ENCODE results near the gene ZMAT2. TPM values are rescaled to one million over a fixed set of nuclear protein-coding genes. Genes with fewer than 3 reads are reported as not detected.

Gene ZMAT2
- total and polyA plus RNA-seq, 3 experiments from 2014 or later: 71.2 to 81.7 (median 75.2) TPM

DNA sequence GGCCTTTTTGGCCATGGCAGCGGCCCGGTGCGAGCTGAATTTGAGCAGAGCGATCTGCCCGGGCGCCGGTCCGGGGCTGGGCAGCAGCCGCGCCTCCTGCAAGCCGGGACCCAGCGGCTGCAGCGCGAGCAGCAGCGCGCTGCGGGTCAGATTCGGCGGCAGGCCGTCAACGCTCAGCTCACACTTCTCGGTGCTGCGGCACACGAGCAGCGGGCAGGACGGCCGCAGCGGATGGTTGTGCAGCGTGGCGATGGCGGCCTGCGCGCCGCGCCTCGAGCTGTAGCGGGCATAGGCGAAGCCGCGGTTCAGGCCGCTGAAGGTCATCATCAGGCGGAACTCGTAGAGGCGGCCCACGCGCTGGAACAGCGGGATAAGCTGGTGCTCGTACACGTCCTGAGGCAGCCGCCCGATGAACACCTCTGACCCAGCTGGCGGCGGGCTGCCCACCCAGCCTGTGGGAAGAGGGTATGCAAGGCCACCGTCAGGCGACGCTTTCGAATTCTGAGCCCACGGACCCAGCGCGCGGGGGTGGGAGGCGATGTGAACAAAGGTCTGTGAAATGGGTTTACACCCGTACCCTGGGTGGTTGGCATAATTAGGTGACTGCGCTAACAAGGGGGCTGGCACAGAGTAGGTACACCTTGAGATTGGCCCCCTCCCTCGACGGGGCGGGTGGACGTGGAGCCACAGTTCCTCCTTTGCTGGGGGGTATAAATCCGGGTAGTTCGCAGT is 27.6 kb upstream of the ZMAT2 start:
- Mint-ChIP-seq H3K4me1 (peaks cover 5 to 10% (median 7%) of the 10 kb centered on the region in 3 donors), H3K36me3 (peaks cover 14 to 89% (median 18%) of the 10 kb centered on the region in 3 donors), H3K9me3 (no peaks in the 10 kb centered on the region), H3K4me3 (no peak overlapping the region), H3K27ac (peak overlapping the region in 1 of 8 donors; percentile 75), H3K27me3 (peaks cover 0 to 2% of the 10 kb centered on the region in 2 donors)
- ChIA-PET POLR2A (interaction anchor here (1.2 kb wide), 1 partner anchor 25 kb away, joined by 5 read pairs; the partner anchor contains the start of genes IK and NDUFA2), CTCF (no interaction called here)
- Histone ChIP-seq H3K36me3 (ENCODE audit: insufficient read depth, low read length) (peaks cover 46% of the 10 kb centered on the region), H3K9me3 (ENCODE audit: low read length) (no peaks in the 10 kb centered on the region), H3K27me3 (ENCODE audit: insufficient read depth, low read length, poor library complexity, severe bottlenecking) (no peaks in the 10 kb centered on the region), H3K27ac (ENCODE audit: low read depth, low read length) (no peak overlapping the region), H3K4me1 (ENCODE audit: insufficient read depth, low read length) (no peaks in the 10 kb centered on the region), H3K4me3 (ENCODE audit: low read length) (no peak overlapping the region)
- DNase-seq: peak in 1 of 5 donors; percentile 51

DNA sequence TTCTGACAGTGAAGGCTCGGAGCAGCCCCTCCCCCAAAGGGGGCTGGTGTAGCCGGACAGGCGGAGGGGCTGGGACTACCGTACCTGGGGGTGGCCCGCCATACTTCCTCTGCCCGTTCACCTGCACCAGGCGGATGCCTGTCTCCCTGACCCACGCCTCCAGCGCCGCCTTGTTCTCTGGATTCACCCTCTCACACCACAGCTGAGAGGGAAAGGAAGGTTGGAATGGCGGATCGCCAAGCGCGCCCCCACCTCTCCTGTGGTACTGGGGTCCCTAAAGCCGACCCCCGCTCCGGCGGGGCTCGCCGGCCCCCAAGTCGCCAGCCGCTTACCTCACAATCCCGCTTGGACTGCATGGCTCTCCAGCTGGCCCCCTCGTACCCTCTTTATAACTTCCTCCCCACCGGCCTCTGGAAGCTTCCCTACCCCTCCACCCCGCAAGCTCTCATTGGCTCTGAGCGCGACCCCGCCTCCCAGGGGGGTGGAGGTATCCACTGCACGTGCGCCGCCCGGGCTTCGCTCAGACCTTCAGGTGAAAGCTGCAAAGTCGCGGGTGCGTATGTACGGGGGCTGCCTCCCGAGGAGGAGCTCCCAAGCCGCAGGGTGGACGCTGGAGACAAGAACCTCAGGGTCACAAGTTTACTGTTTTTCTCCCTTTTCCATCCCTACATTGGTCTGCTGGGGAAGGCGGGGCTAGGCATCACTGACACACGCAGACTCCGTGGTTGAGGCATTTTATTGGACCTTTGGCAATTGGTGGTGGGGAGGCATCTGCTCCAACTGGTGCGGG is 26.9 kb upstream of the ZMAT2 start, which contains the start of gene DND1:
TSS of gene DND1 (minus strand) at position 390 of the 790 bp plus-strand sequence. CDS start at position 356, 34 bp downstream.
- H3K4me3 Mint-ChIP-seq: peak within 1 kb of the TSS in 1 of 7 donors; percentile 20
- no peaks in the 10 kb centered on the region for H3K9me3 ChIP-seq (ENCODE audit: low read length)
- ChIA-PET CTCF (no interaction called here), POLR2A (interaction anchor here (1.2 kb wide), 1 partner anchor 26 kb away, joined by 5 read pairs; the partner anchor contains the start of genes IK and NDUFA2)
- peaks cover 0 to 4% (median 2%) of the 10 kb centered on the region in 3 donors for H3K4me1 Mint-ChIP-seq
- peak within 1 kb of the TSS in 4 of 8 donors; percentile 17 to 86 (median 61) for H3K27ac Mint-ChIP-seq
- H3K4me1 ChIP-seq (ENCODE audit: insufficient read depth, low read length): no peaks in the 10 kb centered on the region
- peaks cover 42% of the 10 kb centered on the region for H3K36me3 ChIP-seq (ENCODE audit: insufficient read depth, low read length)
- no peak within 1 kb of the TSS for H3K4me3 ChIP-seq (ENCODE audit: low read length)
- H3K27ac ChIP-seq (ENCODE audit: low read depth, low read length): no peak within 1 kb of the TSS
- no peaks in the 10 kb centered on the region for H3K9me3 Mint-ChIP-seq
- DNase-seq: no peak
- H3K27me3 Mint-ChIP-seq: peaks cover 0 to 2% of the 10 kb centered on the region in 2 donors
- peaks cover 14 to 89% (median 18%) of the 10 kb centered on the region in 3 donors for H3K36me3 Mint-ChIP-seq
- no peaks in the 10 kb centered on the region for H3K27me3 ChIP-seq (ENCODE audit: insufficient read depth, low read length, poor library complexity, severe bottlenecking)

DNA sequence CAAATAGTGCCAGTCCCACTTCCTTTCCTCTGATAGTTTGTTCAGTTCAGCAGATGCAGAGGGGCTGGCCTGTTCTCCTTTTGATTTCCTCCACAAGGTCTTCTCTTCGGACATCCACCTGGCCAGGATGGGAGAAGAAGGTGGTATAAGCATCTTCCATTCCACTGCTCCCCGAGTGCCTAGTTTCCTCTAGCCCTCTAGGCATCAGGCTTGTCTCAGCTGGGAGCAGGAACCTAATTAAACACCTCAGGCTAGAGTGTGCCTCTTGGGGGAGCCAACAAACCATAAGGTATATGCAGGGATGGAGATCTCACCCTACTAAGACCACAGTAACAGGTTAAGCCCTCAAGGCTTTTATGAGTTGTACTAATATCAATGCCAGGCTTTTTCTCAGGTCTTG is 26.0 kb upstream of the ZMAT2 start:
- Histone ChIP-seq H3K27me3 (ENCODE audit: insufficient read depth, low read length, poor library complexity, severe bottlenecking) (no peaks in the 10 kb centered on the region), H3K4me3 (ENCODE audit: low read length) (no peak overlapping the region), H3K4me1 (ENCODE audit: insufficient read depth, low read length) (no peaks in the 10 kb centered on the region), H3K27ac (ENCODE audit: low read depth, low read length) (no peak overlapping the region), H3K36me3 (ENCODE audit: insufficient read depth, low read length) (peaks cover 37% of the 10 kb centered on the region), H3K9me3 (ENCODE audit: low read length) (no peaks in the 10 kb centered on the region)
- DNase-seq: no peak
- H3K4me1 Mint-ChIP-seq: peaks cover 0 to 2% (median 0%) of the 10 kb centered on the region in 3 donors
- ChIA-PET POLR2A (interaction anchor here (0.5 kb wide), 1 partner anchor 25 kb away, joined by 4 read pairs; no protein-coding TSS in a partner anchor), CTCF (interaction anchor here (0.9 to 1.5 kb wide), 2 partner anchors 22 to 26 kb away, joined by 3 to 5 read pairs; partner anchors contain the start of gene IK)
- H3K4me3 Mint-ChIP-seq: peak overlapping the region in 1 of 7 donors; percentile 20
- no peaks in the 10 kb centered on the region for H3K9me3 Mint-ChIP-seq
- H3K27ac Mint-ChIP-seq: peak overlapping the region in 3 of 8 donors; percentile 17 to 86 (median 47)
- peaks cover 0 to 2% of the 10 kb centered on the region in 2 donors for H3K27me3 Mint-ChIP-seq
- peaks cover 14 to 87% (median 18%) of the 10 kb centered on the region in 3 donors for H3K36me3 Mint-ChIP-seq

DNA sequence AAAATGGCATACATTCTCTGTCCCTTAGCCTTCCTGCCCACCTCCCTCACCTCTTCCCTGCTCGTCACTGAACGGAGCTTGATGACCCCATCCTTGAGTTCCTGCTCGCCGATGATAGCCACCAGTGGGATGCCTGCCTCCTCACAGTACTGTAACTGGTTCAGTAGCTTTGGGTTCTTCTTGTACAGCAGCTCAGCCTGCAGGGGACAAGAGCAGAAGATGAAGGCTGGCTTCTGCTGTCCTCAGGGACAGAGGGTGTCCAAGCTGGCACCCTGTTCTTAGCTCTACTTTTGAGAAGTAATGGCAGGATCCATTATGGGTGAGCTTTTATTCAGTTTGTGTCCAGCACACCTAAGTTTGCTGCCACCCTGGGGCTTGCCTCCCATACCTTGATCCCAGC is 25.6 kb upstream of the ZMAT2 start:
- Mint-ChIP-seq H3K4me3 (no peak overlapping the region), H3K27ac (peak overlapping the region in 3 of 8 donors; percentile 42 to 80 (median 72)), H3K4me1 (peaks cover 0 to 2% (median 0%) of the 10 kb centered on the region in 3 donors), H3K27me3 (peaks cover 0 to 2% of the 10 kb centered on the region in 2 donors), H3K36me3 (peaks cover 14 to 87% (median 18%) of the 10 kb centered on the region in 3 donors), H3K9me3 (no peaks in the 10 kb centered on the region)
- H3K36me3 ChIP-seq (ENCODE audit: insufficient read depth, low read length): peaks cover 40% of the 10 kb centered on the region
- H3K9me3 ChIP-seq (ENCODE audit: low read length): no peaks in the 10 kb centered on the region
- no peaks in the 10 kb centered on the region for H3K4me1 ChIP-seq (ENCODE audit: insufficient read depth, low read length)
- H3K4me3 ChIP-seq (ENCODE audit: low read length): no peak overlapping the region
- POLR2A ChIA-PET: interaction anchor here (0.5 to 0.7 kb wide), 2 partner anchors 11 to 26 kb away, joined by 3 to 4 read pairs; no protein-coding TSS in a partner anchor
- no peak for DNase-seq
- CTCF ChIA-PET: interaction anchor here (0.7 to 1.5 kb wide), 4 partner anchors 19 to 124 kb away, joined by 3 to 5 read pairs (median 3); partner anchors contain the start of gene IK
- no peaks in the 10 kb centered on the region for H3K27me3 ChIP-seq (ENCODE audit: insufficient read depth, low read length, poor library complexity, severe bottlenecking)
- no peak overlapping the region for H3K27ac ChIP-seq (ENCODE audit: low read depth, low read length)

DNA sequence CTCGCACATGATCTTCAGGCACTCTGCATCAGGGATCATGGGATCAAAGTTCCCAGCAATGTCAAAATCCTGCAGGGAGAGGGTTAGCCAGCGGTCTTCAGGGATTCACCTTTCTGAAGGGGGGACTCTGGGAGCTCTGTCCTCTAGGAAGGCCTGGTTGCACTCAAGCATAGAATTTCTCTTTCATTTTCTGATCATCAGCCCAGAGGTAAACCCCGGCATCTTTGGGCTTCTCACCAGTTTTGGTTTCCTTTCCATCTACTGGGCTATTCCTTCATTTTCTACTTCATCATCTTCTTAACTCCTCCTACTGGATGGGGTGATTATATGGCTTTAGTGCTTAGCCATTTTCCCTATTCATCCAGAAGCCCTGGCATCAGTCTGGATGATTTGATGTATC is 22.3 kb upstream of the ZMAT2 start:
- H3K9me3 ChIP-seq (ENCODE audit: low read length): no peaks in the 10 kb centered on the region
- peaks cover 55% of the 10 kb centered on the region for H3K36me3 ChIP-seq (ENCODE audit: insufficient read depth, low read length)
- H3K9me3 Mint-ChIP-seq: no peaks in the 10 kb centered on the region
- ChIA-PET POLR2A (no interaction called here), CTCF (no interaction called here)
- H3K27ac ChIP-seq (ENCODE audit: low read depth, low read length): no peak overlapping the region
- peaks cover 13 to 90% (median 20%) of the 10 kb centered on the region in 3 donors for H3K36me3 Mint-ChIP-seq
- no peak for DNase-seq
- H3K27ac Mint-ChIP-seq: peak overlapping the region in 1 of 8 donors; percentile 74
- no peaks in the 10 kb centered on the region for H3K4me1 ChIP-seq (ENCODE audit: insufficient read depth, low read length)
- H3K4me3 Mint-ChIP-seq: no peak overlapping the region
- no peaks in the 10 kb centered on the region for H3K27me3 ChIP-seq (ENCODE audit: insufficient read depth, low read length, poor library complexity, severe bottlenecking)
- peaks cover 0 to 2% of the 10 kb centered on the region in 2 donors for H3K27me3 Mint-ChIP-seq
- no peak overlapping the region for H3K4me3 ChIP-seq (ENCODE audit: low read length)
- peaks cover under 1 to 4% (median 2%) of the 10 kb centered on the region in 3 donors for H3K4me1 Mint-ChIP-seq

DNA sequence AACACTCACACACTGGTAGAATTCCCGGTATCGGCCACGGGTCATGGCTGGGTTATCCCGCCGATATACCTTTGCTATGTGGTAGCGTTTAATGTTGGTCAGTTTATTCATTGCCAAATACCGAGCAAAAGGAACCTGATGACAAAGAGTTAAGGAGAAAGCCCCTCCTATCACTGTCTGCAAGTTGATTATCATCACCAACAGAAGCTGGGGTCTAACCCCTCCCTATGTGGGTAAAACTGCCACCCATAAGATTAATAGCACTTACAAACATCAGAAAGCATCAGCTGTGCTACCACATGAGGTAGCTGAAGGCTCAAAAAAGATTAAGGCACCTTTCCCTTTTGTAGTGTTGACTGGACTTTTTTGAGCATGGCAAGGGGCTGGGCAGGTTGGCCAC is 21.3 kb upstream of the ZMAT2 start:
- Mint-ChIP-seq H3K36me3 (peaks cover 15 to 87% (median 16%) of the 10 kb centered on the region in 3 donors), H3K9me3 (no peaks in the 10 kb centered on the region)
- POLR2A ChIA-PET: no interaction called here

DNA sequence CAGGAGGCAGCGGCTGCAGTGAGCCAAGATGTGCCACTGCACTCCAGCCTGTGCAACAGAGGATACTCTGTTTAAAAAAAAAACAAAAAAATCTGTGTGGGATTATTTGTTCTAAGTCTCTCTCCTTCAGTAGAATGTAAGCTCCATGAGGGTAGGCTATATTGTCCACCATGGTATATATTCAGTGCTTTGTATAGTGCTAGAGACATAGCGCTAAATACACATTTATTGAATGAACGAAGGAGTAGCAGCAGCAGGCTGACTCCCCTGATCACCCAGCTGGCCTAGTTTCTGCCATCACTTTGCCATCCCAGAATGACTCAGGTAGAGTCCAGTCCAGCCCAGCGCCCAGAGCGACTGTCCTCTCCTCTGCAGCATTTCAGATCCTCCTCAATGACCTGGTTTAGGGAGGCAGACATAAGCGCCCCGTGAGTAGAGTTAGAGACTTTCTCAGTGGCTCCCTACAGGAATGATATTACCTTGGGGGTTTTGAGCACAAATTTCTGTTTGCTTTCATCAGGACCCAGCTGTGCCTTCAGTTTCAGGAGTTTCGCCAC is 9.8 kb upstream of the ZMAT2 start:
- Mint-ChIP-seq H3K4me1 (peaks cover 37 to 56% (median 52%) of the 10 kb centered on the region in 3 donors), H3K9me3 (no peaks in the 10 kb centered on the region), H3K27me3 (no peaks in the 10 kb centered on the region), H3K36me3 (peaks cover 5 to 62% (median 7%) of the 10 kb centered on the region in 3 donors), H3K27ac (peak overlapping the region; percentile 89 to 100 (median 98)), H3K4me3 (peak overlapping the region; percentile 94 to 100 (median 99))
- Histone ChIP-seq H3K4me3 (ENCODE audit: low read length) (peak overlapping the region; percentile 89), H3K9me3 (ENCODE audit: low read length) (no peaks in the 10 kb centered on the region), H3K27ac (ENCODE audit: low read depth, low read length) (peak overlapping the region; percentile 79), H3K27me3 (ENCODE audit: insufficient read depth, low read length, poor library complexity, severe bottlenecking) (no peaks in the 10 kb centered on the region), H3K36me3 (ENCODE audit: insufficient read depth, low read length) (peaks cover 16% of the 10 kb centered on the region), H3K4me1 (ENCODE audit: insufficient read depth, low read length) (peaks cover 30% of the 10 kb centered on the region)
- DNase-seq: no peak
- ChIA-PET CTCF (interaction anchor here (0.9 to 1.6 kb wide), 9 partner anchors 9 to 318 kb away, joined by 3 to 5 read pairs (median 3); partner anchors contain the start of genes EIF4EBP3, IK, NDUFA2 and ZMAT2), POLR2A (interaction anchor here (0.6 to 1.7 kb wide), 7 partner anchors 10 to 289 kb away, joined by 3 to 8 read pairs (median 5); partner anchors contain the start of genes ANKHD1, EIF4EBP3, IK and NDUFA2)

More for the DNA sequence above, 21.3 kb upstream of the ZMAT2 start:
- Histone ChIP-seq H3K4me3 (ENCODE audit: low read length) (no peak overlapping the region), H3K27ac (ENCODE audit: low read depth, low read length) (no peak overlapping the region), H3K36me3 (ENCODE audit: insufficient read depth, low read length) (peaks cover 57% of the 10 kb centered on the region), H3K9me3 (ENCODE audit: low read length) (no peaks in the 10 kb centered on the region), H3K27me3 (ENCODE audit: insufficient read depth, low read length, poor library complexity, severe bottlenecking) (no peaks in the 10 kb centered on the region), H3K4me1 (ENCODE audit: insufficient read depth, low read length) (no peaks in the 10 kb centered on the region)
- no peak overlapping the region for H3K4me3 Mint-ChIP-seq
- peaks cover 2 to 4% (median 3%) of the 10 kb centered on the region in 3 donors for H3K4me1 Mint-ChIP-seq
- CTCF ChIA-PET: interaction anchor here (0.7 kb wide), 1 partner anchor 32 kb away, joined by 3 read pairs; the partner anchor contains the start of genes IK and NDUFA2
- H3K27ac Mint-ChIP-seq: peak overlapping the region in 1 of 8 donors; percentile 69
- H3K27me3 Mint-ChIP-seq: peaks cover 0 to 2% of the 10 kb centered on the region in 2 donors
- DNase-seq: no peak
